ENCODE results near the gene ADD1.
"Not testable (repeated sequence)": the region's sequence is repeated elsewhere in the genome, so short reads cannot be mapped to it uniquely, and the experiment has no call there.

Gene ADD1

GRCh38 chr4:2948895-2949781 is 105.5 kb downstream of the ADD1 start:
- no peak for FAIRE-seq

DNA sequence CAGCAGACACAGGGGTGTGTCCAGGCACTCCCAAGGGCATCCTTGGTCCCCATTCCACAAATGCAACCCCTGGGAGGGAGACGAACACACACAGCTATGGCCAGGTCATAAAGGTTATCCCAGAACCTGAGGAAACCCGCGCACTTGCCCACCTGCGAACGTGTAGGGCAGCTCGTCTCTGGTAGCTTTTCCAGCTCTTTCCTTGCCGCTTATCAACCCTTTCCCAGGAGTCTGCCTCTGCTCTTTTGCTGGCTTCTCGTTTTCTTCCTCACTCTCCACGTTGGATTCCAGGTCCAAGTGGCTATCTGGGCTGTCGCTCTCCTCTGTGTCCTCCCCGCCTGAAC is 106.1 kb downstream of the ADD1 start:
- FAIRE-seq = no peak

GRCh38 chr4:2950221-2950989 is 106.8 kb downstream of the ADD1 start:
- FAIRE-seq = no peak

- FAIRE-seq = no peak
Observed at GRCh38 chr4:2953496-2953895, 109.9 kb downstream of the ADD1 start.

DNA sequence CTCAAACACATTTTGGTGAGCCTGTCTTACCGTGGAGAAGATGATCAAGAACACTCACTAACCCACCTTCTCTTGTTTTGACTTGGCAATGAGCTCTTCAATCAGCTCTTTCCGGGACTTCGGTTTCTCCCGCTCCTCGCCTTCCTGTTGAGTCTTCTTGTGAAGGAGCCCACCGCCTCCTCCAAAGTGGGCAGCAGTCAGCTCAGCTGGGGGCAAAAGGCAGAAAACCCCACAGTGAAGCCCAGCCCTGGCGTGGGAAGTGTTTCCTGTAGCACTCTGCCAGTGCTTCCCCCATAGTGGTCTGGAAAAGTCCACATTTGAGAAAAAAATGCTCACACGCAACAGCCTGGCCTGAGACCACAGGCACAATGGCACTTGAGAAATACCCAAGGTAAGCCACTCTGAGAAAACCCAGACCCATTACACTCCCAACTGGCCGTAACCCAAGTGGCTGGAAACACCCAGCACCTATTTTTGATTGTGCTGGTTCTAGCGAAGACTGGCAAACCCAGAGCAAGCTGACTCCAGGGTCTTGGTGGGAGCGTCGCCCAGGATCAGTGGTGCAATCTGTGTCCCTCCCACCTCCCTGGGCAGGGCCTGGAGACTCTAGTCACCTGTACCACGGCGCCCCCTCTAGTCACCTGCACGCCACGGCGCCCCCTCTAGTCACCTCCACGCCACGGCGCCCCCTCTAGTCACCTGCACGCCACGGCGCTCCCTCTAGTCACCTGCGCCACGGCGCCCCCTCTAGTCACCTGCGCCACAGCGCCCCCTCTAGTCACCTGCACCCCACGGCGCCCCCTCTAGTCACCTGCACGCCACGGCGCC is 110.9 kb downstream of the ADD1 start:
- no peak for FAIRE-seq

- not testable (repeated sequence) for FAIRE-seq
Observed at GRCh38 chr4:2955186-2956044, 111.8 kb downstream of the ADD1 start.

GRCh38 chr4:2958446-2958845 is 114.8 kb downstream of the ADD1 start:
- no peak for FAIRE-seq

- not testable (repeated sequence) for FAIRE-seq
Observed at GRCh38 chr4:2960450-2960849, 116.8 kb downstream of the ADD1 start.

- no peak for FAIRE-seq
Observed at GRCh38 chr4:2961421-2961810, 117.8 kb downstream of the ADD1 start.

- no peak for FAIRE-seq
Observed at GRCh38 chr4:2961811-2962441, 118.3 kb downstream of the ADD1 start.

GRCh38 chr4:2962614-2963174 is 119.0 kb downstream of the ADD1 start:
- FAIRE-seq = no peak

DNA sequence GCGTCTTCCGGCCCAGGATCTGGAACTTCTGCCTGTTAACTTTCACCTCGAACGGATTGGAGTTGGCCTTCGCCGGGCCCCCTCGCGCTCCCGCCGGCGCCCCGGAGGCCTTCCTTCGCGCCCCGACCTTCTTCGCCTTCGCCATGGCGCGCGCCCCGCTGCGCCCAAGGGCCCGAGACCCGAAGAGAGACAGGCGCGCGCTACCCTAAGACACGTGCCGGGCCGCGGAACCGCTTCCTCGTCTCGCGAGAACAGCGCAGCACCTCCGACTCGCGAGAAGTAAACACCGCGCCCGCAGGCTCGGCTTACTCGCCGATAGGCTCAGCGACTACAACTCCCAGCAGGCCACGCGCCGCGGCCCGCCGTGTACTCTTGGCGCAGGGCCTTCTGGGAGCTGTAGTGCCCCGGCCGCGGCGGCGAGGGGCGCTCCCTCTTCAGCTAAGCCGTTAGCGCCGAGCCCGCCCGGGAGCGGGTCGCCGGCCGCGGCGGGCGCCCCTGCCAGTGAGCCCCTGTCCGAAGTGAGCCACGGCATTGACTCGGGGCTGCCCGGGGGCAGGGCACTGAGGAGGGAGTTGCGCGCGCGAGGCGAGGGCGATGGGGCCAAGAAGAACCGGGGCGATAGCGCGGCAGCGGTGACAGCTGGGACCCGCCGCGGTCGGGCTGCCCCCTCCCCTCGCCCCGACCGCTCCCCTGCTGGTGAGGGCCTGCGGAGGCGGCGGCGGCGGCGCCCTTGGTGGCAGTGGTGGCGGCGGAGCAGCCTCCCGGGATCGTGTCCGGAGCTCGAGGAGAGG is 119.7 kb downstream of the ADD1 start, which contains the start of the genes GRK4 and NOP14:
Gene GRK4, plus strand, starts transcription at position 397 of the 791 bp plus-strand sequence. CDS start 500 bp downstream, outside the sequence.
Gene NOP14, minus strand, starts transcription at position 232 of the 791 bp plus-strand sequence. Its CDS starts 87 bp downstream, at position 145.
- no peak for FAIRE-seq

- no peak for FAIRE-seq
Observed at GRCh38 chr4:2963966-2964471, 120.4 kb downstream of the ADD1 start.

DNA sequence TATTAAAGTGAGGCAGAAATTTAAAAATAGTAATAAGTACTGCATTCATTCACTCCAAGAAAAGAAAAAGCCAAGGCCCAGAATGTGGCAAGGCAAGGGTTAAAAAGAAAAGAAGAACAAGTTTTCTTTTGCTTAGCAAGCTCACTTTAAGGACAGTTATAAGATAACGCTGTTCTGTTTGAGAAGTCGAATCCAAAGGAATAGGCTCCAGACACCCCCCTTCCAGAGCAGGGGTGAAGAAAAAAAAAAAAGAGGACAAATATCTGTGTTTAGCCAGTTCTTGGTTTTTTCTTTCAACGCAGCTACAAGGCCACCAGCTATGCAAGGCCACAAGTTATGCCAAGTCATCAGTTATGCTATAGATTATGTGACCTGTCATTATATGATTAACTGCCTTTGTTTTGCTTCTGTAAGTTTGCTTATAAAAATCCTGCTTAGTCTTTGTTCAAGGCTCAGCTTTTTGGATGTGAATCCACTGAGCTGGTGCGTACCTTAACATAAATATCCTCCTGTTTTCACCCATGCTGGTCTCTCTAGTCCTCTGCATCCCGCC is 121.1 kb downstream of the ADD1 start:
- no peak for FAIRE-seq

DNA sequence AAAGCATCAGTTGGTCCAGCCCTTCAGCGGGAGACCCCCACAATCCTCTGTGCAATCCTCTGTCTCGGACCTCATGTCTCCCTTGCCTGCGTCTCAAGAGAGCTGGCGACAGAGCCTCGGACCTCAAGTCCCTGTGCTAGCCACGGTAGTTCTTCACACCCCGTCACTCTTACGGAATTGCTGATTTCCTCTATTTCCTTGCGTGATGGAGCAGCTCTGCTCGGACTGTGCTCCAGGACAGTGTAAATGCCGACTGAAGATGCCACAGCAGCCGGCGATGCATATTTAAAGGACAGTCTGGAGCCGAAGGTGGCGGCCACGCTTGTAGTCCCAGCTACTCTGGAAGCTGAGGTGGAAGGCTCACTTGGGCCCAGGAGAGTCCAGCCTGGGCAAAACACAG is 121.6 kb downstream of the ADD1 start:
- FAIRE-seq = no peak

DNA sequence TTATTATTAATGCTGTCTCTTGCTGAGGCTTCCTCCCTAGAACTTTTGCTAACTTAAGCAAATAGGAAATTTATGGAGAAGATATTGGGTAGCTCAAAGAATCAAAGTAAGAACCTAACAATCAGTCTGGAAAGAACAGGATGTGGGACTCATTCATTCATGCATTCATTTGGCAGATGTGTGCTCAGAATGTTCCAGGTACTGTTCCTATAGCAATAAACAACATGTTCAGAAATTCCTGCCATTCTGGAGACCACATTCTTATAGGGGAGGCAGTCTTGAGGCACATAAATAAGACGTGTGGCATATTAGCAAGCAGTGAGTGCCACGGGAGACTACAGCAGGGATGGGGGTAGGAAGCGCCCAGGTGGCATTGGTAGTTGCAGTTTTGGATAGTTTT is 124.7 kb downstream of the ADD1 start:
- FAIRE-seq = no peak

DNA sequence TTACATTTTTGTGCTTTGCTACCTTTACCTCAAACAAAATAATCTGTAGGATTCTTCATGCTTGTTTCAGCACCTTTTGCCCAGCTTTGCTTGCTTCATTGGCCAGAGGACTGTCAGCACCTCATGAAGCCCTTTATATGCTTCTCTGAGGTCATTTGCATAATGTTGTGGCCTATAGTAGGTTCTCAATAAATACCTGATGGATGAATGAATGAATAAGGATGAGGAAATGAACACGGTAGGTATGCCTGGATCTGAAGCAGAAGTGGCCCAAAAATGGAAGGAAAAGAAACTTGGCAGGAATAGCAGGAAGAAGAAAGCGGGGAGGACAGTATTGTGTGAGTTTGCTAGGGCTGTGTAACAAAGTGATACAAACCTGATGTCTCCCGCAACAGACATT is 127.6 kb downstream of the ADD1 start:
- no peak for FAIRE-seq

GRCh38 chr4:2977211-2978088 is 133.8 kb downstream of the ADD1 start:
- FAIRE-seq = no peak

Data from TTC549 (cell line).